HepG2 (cell line): ENCODE results near the gene TTC6. TPM values are rescaled to one million over a fixed set of nuclear protein-coding genes. Genes with fewer than 3 reads are reported as not detected.

Experiments
- ATAC-seq: fragments of 200-7000 bp; cut with Tn5 transposase; 3 replicates; pipeline ENCODE4 v1.9.1; 2020; ENCODE audit warnings: mild to moderate bottlenecking, moderate library complexity
- BruUV-seq: library from RNA; stranded (reverse); fragments of 400-500 nt; replicated peaks from 2 replicates; lab custom pipeline; 2021; lab: Mats Ljungman, UMichigan
- CTCF ChIA-PET: fragments of 300-600 bp; formaldehyde crosslinking; extraction: SDS; loops from one replicate; lab custom pipeline; 2021; ENCODE audit warnings: low total read pairs, inconsistent platforms, low intra/inter-chr PET ratio; lab: Yijun Ruan, JAX
- POLR2A ChIA-PET: fragments of 350-600 bp; sonication (Branson Sonifier 250); formaldehyde crosslinking; loops from one replicate; lab custom pipeline; 2020; ENCODE audit warnings: antibody characterized with exemption, inconsistent platforms; lab: Yijun Ruan, JAX
- DNase-seq: peaks from one replicate; pipeline ENCODE4 v3.0.0-alpha.2; 2015; ENCODE audit warnings: low spot score
- FAIRE-seq: peaks from 3 replicates; lab custom pipeline; 2011; peaks lifted over from hg19 to GRCh38; lab: Jason Lieb, UNC
- H2AFZ ChIP-seq: one replicate; pipeline ENCODE4 v1.6.1; 2011; ENCODE audit warnings: low read length, inconsistent platforms
- H3K27ac ChIP-seq: fragments of 300-600 bp; 3 replicates; pipeline ENCODE4 v1.8.0; 2011; ENCODE audit warnings: mixed run types, mild to moderate bottlenecking, mixed read lengths, low read length, inconsistent platforms; ENCODE audit not compliant: insufficient read depth; ENCODE audit errors: extremely low read length
- H3K27me3 ChIP-seq, 2 experiments: fragments of 200-600 bp in 1 of 2; 2 replicates in 1 of 2; 3 replicates in 1 of 2; pipeline versions ENCODE4 v1.6.0 to v1.8.0; 2011; ENCODE audit warnings: low read length in 2 of 2, mild to moderate bottlenecking in 2 of 2, moderate library complexity in 2 of 2, inconsistent platforms in 1 of 2; ENCODE audit not compliant: insufficient read depth in 2 of 2, control insufficient read depth in 1 of 2
- H3K36me3 ChIP-seq, 2 experiments: fragments of 200-600 bp in 1 of 2; replicated peaks in 1 of 2; 2 replicates in 1 of 2; 3 replicates in 1 of 2; pipeline versions ENCODE4 v1.5.1 to v1.8.0; 2011; ENCODE audit warnings: low read length in 2 of 2, inconsistent platforms in 1 of 2; ENCODE audit not compliant: insufficient read depth in 2 of 2, control insufficient read depth in 1 of 2
- H3K4me1 ChIP-seq: 2 replicates; pipeline ENCODE4 v1.5.1; 2012; ENCODE audit warnings: low read length, inconsistent platforms; ENCODE audit not compliant: insufficient read depth
- H3K4me2 ChIP-seq: 2 replicates; pipeline ENCODE4 v1.6.0; 2011; ENCODE audit warnings: low read depth, low read length, inconsistent platforms
- H3K4me3 ChIP-seq, 3 experiments: fragments of 200-600 bp in 1 of 3; sonication (generic), shearing (Covaris generic) in 1 of 3; replicated peaks in 1 of 3; 2 replicates each; pipeline ENCODE4 v1.5.1; 2011 to 2016; ENCODE audit warnings: low read length in 3 of 3, inconsistent platforms in 2 of 3, low read depth in 2 of 3, mild to moderate bottlenecking in 2 of 3, control low read depth in 1 of 3, mixed read lengths in 1 of 3; ENCODE audit not compliant: insufficient read depth in 1 of 3
- H3K79me2 ChIP-seq: one replicate; pipeline ENCODE4 v1.6.1; 2011; ENCODE audit warnings: low read length, inconsistent platforms; ENCODE audit not compliant: insufficient read depth
- H3K9ac ChIP-seq: 2 replicates; pipeline ENCODE4 v1.6.0; 2011; ENCODE audit warnings: mild to moderate bottlenecking, low read depth, low read length, inconsistent platforms; ENCODE audit not compliant: insufficient read depth
- H3K9me3 ChIP-seq: 2 replicates; pipeline ENCODE4 v1.5.1; 2012; ENCODE audit warnings: mild to moderate bottlenecking, low read length
- H4K20me1 ChIP-seq: 2 replicates; pipeline ENCODE4 v1.6.0; 2011; ENCODE audit warnings: inconsistent platforms, mild to moderate bottlenecking, low read length, moderate library complexity; ENCODE audit not compliant: insufficient read depth
- ARID5B ChIP-seq: IDR thresholded peaks from 2 replicates; pipeline ENCODE4 v1.4.0; 2020; ENCODE audit warnings: mild to moderate bottlenecking, missing genetic modification reagents
- ATM ChIP-seq: fragments of 450-650 bp; IDR thresholded peaks from 2 replicates; pipeline ENCODE4 v1.7.1; 2017; ENCODE audit warnings: mild to moderate bottlenecking, borderline replicate concordance
- ELF3 ChIP-seq: IDR thresholded peaks from 2 replicates; pipeline ENCODE4 v1.6.1; 2016; ENCODE audit warnings: missing genetic modification reagents, missing compliant biosample characterization
- FOXA3 ChIP-seq: IDR thresholded peaks from 2 replicates; pipeline ENCODE4 v1.6.1; 2016; ENCODE audit warnings: missing genetic modification reagents, missing compliant biosample characterization
- KMT2A ChIP-seq: sonication (generic); formaldehyde crosslinking; IDR thresholded peaks from 2 replicates; pipeline ENCODE4 v1.4.0; 2020; ENCODE audit warnings: missing genetic modification reagents
- MEF2D ChIP-seq: sonication (generic); formaldehyde crosslinking; IDR thresholded peaks from 2 replicates; pipeline ENCODE4 v1.5.1; 2020; ENCODE audit warnings: mild to moderate bottlenecking, missing genetic modification reagents
- PHF21A ChIP-seq: sonication (generic); formaldehyde crosslinking; IDR thresholded peaks from 2 replicates; pipeline ENCODE4 v1.5.0; 2020; ENCODE audit warnings: mild to moderate bottlenecking, missing genetic modification reagents
- RAD21 ChIP-seq: fragments of 450-650 bp; formaldehyde crosslinking; IDR thresholded peaks from 2 replicates; pipeline ENCODE4 v1.5.0; 2020; ENCODE audit warnings: mild to moderate bottlenecking
- SAP130 ChIP-seq: IDR thresholded peaks from 2 replicates; pipeline ENCODE4 v1.6.1; 2016; ENCODE audit warnings: low read depth
- ZNF646 ChIP-seq: sonication (generic); formaldehyde crosslinking; IDR thresholded peaks from 2 replicates; pipeline ENCODE4 v1.9.0; 2021; ENCODE audit warnings: mild to moderate bottlenecking, missing genetic modification reagents
- whole genome bisulfite sequencing: methylation state at CpG from one replicate; pipeline ENCODE4 v1.1.6; 2017; ENCODE audit warnings: low lambda C conversion rate; 5-methylcytosine and 5-hydroxymethylcytosine counted together
- in situ Hi-C: cut with HindIII; loops from 2 replicates; pipeline ENCODE4 v1.10.0; 2017; ENCODE audit warnings: low pct_unique_long_range_greater_than_20kb; ENCODE audit not compliant: extremely low pct_ligation_motif_present
- intact Hi-C: fragments of 100-400 bp; cut with micrococcal nuclease; formaldehyde crosslinking; loops from one replicate; pipeline ENCODE4 v1.10.0; 2022; ENCODE audit not compliant: unreplicated experiment
- polyA plus RNA-seq, 8 experiments: library from polyadenylated mRNA; depleted of rRNA in 3 of 8; stranded (reverse) in 7 of 8; unstranded in 1 of 8; fragments of >200 nt; fragmentation: Illumina TruSeq in 4 of 8; extraction: Trizol in 4 of 8; gene quantifications; 2 replicates each; pipeline versions ENCODE4 v1.2.1 to v1.2.3, GENCODE V29; 2011 to 2016; ENCODE audit warnings: low read depth in 4 of 8, missing spikeins in 1 of 8, mixed read lengths in 1 of 8; ENCODE audit not compliant: insufficient read depth in 1 of 8
- total RNA-seq, 5 experiments: library from RNA; depleted of rRNA; stranded (reverse); fragments of >200 nt; fragmentation: Illumina TruSeq; extraction: Trizol; gene quantifications; 2 replicates each; pipeline ENCODE4 v1.2.3, GENCODE V29; 2016; ENCODE audit warnings: low read depth in 1 of 5

The TTC6 gene
- total and polyA plus RNA-seq, 2 of the 13 experiments (the other 11 are each of a cell fraction or from before 2014, with no cell fraction given), result 9.3 to 27.4 TPM

GRCh38 chr14:37600880-37601741, 5.7 kb downstream of the TTC6 start:
- Histone ChIP-seq H3K9me3 (no peaks in the 10 kb centered on the region), H3K4me3 (no peak overlapping the region), H3K27ac (peak overlapping the region; percentile 0), H3K9ac (no peak overlapping the region), H3K4me1 (peaks cover 62% of the 10 kb centered on the region), H3K36me3 (peaks cover 0 to 5% of the 10 kb centered on the region in 2 experiments; a peak in 3 of 5 replicates), H3K79me2 (peaks cover 31% of the 10 kb centered on the region), H2AFZ (no peak overlapping the region), H4K20me1 (no peaks in the 10 kb centered on the region), H3K4me2 (0 out of 2 replicates have a peak overlapping the region, but pooled peaks have one; percentile 0), H3K27me3 (no peaks in the 10 kb centered on the region)
- BruUV-seq, result no TSS peak
- in situ Hi-C loops, result loop anchor here (5.0 kb wide), 1 partner anchor 271 kb away; no protein-coding TSS in a partner anchor
- FAIRE-seq (peak; percentile 39), ATAC-seq (no peak), DNase-seq (no peak)
- WGBS, result 75% methylated on average over 4 of the region's 4 CpGs
- intact Hi-C loops, result no loop called here
- ChIA-PET CTCF (no interaction called here), POLR2A (interaction anchor here (1.0 to 1.8 kb wide), 4 partner anchors 13 to 264 kb away, joined by 3 to 7 read pairs (median 4); no protein-coding TSS in a partner anchor)
- no peak for TF ChIP-seq ATM
- 0 out of 2 replicates have a peak, but pooled peaks have one; percentile 5 for TF ChIP-seq FOXA3
- peak; percentile 59; the same call in 1 of the 2 replicates for TF ChIP-seq PHF21A (CRISPR knock-in tag)
- peak; percentile 16; the same call in 1 of the 2 replicates for TF ChIP-seq KMT2A (CRISPR knock-in tag)
- peak; percentile 27; the same call in 1 of the 2 replicates for TF ChIP-seq RAD21 (CRISPR knock-in tag)
- TF ChIP-seq ZNF646 (CRISPR knock-in tag), result no peak
- TF ChIP-seq MEF2D (CRISPR knock-in tag), result 0 out of 2 replicates have a peak, but pooled peaks have one; percentile 20
- TF ChIP-seq ELF3 (CRISPR knock-in tag), result 0 out of 2 replicates have a peak, but pooled peaks have one; percentile 11
- 0 out of 2 replicates have a peak, but pooled peaks have one; percentile 16 for TF ChIP-seq SAP130 (CRISPR knock-in tag)
- TF ChIP-seq ARID5B, result 0 out of 2 replicates have a peak, but pooled peaks have one; percentile 27
